ENCODE results near the gene ZHX3.
"Not testable (repeated sequence)": the region's sequence is repeated elsewhere in the genome, so short reads cannot be mapped to it uniquely, and the experiment has no call there.

The ZHX3 gene

DNA sequence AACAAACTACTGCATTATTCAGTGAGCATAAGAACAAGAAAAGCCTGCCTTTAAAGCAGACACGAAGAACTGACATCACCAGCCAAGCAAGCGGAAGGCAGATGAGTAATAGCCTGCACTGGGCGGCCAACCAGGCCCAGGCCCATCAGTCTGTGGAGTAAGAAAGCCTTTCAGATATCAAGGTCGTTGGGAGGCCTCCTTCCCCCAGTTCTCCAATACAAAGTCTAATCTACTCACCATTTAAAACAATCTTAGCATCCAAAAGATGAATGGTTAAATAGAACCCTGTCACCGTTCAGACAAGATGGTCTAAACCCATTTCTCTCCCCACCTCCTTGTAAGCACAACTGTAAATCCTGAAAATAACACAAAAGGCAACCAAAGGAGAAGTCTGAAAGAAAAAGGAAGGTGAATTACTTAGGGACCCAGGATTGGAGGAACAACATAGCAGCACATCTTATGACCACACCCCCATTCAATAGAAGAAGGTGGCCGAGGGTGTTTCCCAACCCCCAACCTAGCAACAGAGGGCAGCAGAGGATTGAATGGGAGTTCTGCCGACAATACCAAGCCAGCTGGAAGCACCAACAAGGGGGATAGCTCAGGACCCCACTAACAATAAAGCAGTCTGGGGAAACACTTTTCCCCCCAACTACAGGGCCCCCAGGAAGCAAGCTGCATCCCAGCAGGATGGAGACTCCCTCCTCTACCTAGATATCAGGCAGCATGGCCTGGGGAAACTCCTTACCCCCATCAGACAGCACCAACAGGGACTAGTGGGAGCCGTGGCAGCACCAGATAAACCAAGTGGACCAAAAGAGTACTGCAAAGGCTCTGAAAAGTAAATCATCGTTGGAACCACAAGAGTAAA, 67.9 kb downstream of the ZHX3 start:
- DNase-seq: no peak

DNA sequence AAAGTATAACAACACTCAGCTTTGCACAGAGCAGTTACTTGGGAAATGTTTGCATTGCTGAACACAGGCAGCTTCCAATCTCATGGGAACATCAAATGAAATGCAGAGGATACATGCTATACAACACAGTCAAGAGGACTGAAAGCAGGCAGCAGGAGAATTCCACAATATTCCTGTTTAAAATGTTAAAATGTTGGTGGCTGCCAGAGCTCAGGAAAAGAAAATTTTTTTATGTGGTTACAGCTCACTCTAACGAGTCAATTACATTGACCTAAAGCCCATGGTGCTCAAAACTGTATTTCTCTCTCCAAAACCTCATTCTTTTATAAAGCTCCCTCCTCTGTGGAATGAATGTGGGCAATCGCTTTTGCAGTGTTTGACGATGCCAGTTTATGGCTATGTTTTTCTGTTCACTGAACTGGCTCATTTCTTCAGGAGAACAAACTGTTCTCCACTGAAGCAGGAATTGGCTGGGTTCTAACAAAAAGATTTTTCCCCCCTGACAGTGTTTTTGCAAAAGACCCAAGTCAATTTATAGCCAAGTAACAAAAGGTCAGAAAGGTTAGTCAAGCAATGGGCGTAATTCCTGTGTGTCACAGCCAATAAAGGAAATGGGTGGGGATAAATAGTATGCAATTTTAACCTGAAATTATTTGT, 69.0 kb downstream of the ZHX3 start:
- no peak for DNase-seq

GRCh38 chr20:41247523-41248367, 69.8 kb downstream of the ZHX3 start:
- no peak for DNase-seq

DNA sequence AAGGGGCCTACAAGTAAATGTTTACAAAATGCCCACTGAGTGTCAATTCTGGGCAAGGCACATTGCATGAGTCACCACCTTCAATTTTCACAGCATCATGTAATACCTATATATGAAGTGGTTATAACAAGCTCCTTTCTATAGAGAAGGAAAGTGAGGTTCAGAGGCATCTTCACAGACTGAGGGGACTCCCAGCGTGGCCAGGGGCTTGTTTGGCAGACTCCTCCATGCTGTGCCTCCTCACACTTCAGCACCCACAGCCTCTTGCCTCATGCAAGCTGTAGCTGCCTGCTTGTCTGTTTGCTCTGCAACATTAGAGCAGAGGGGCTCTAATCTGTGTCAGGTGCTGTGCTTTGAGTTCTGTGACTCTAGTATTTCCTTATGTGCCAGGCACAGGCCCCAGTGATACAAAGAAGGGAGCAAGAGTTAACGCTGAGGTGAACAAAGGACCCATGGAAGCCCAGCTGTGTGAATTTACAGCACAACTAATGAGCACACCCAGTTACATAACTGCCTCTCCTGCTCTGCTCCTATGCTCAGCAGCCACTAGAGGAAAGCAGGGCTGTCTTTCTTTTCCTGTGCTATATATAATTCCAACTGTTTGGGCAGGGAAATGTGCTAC, 72.3 kb downstream of the ZHX3 start:
- no peak for DNase-seq

DNA sequence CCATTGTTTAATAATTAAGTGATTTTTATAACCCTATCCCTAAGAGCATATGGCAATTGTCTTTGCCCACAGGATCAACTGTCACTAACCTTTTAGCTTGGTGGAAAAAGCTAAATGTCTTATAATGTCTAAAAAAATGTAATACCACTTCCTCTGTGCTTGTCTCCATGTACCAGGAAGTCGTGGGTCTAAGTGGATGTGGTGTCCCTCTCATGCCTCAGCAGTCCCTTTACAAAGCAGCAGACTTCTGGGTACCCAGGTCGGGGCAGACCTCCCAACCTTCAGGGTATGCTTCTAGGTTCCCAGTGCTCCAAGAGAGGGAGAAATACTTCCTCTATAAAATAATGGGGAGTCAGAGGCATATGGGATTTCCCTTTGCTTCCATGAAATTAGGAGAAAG, 74.7 kb downstream of the ZHX3 start:
- DNase-seq: no peak

DNA sequence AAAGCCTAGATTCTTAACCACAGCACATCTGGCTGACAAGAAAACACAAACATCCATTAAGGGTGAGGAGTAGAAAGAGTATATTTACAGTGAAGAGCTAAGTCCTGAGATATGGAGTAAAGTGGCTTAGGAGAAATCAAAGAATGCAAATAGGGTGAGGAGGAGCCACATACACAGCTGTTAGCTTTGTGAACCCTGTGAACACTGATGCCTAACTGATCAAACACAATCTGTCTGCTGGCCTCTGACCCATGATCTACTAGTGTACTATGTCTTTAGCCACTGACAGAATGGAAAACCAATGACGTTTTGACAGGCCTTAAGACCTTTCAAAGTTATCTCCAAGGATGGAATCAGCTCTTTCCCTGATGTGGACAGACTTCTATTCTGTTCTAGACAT, 75.2 kb downstream of the ZHX3 start:
- DNase-seq: no peak

DNA sequence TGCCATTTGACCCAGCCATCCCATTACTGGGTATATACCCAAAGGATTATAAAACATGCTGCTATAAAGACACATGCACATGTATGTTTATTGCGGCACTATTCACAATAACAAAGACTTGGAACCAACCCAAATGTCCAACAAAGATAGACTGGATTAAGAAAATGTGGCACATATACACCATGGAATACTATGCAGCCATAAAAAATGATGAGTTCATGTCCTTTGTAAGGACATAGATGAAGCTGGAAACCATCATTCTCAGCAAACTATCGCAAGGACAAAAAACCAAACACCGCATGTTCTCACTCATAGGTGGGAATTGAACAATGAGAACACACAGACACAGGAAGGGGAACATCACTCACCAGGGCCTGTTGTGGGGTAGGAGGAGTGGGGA, 80.3 kb downstream of the ZHX3 start:
- DNase-seq: not testable (repeated sequence)

GRCh38 chr20:41236818-41237217, 80.7 kb downstream of the ZHX3 start:
- DNase-seq: not testable (repeated sequence)

DNA sequence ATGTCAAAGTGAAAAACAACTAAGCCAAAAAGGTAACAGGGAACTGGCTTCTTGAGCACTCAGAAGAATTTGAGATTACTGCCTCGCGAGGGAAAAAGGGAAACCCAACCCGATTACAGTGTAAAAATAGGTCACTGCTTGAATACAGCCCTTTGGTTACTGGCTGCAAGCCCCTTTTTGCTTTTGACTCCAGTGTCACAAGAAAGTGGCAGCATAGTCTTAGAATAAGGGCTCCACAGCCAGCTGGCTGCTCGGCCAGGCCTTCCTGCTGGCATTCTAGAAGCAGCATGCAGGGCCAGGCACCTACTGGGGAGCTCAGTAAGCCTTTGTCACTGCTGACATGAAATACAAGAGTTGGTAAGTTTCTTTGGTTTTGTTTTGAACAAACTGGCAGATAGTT, 83.0 kb downstream of the ZHX3 start:
- no peak for DNase-seq

DNA sequence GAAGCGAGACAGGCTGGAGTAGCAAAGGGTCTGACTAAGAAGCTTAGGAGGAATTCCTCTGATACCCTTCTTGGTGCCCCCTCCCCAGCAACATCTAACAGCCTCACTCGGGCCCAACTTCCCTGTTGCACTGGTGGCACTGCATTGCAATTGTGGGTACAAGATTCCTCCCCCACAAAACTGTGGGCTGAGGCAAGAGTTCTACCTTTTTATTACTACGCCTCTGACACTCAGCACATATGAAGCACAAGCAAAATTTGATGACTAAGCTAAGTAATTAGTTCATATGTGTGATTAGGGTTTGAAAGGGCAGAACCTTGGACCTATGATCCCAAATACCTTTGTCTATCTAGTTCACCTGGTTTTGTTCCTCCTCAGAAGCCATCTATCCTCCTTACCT, 83.5 kb downstream of the ZHX3 start:
- DNase-seq: no peak

- DNase-seq: no peak
Observed at GRCh38 chr20:41232973-41233926, 84.3 kb downstream of the ZHX3 start.

DNA sequence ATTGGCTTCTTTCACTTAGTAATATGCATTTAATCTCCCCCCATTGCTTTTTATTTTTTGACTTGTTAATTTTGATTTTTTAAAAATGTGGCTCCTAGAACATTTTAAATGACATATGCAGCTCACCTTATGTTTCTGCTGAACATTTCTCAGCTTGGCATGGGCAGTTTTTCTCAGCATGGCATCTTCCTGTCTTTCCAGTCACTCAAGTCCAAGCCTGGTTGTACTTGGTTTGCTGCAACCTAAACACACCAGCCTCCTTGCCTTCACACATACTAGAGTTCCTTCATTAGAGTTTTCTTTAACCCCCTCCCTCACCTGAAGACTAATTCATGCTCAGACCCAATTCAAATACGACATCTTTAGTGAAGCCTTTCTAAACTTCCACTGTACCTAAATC, 86.4 kb downstream of the ZHX3 start:
- no peak for DNase-seq

DNA sequence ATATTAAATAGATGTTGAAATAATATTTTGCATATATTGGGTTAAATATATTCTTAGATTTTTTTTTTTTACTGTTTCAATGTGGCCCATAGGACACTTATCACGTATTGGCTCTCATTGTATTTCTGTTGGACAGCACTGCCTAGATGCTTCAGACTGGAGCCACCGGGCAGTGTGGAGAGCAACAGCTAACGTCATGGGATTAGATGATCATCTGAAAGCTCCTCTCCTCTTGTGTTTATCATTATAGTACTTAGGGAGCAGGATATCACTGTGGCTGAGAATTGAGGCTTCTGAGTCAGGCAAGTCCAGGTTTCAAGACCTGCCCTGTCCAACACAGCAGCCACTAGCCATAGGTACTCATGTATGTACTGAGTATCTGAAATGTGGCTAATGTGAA, 87.4 kb downstream of the ZHX3 start:
- DNase-seq: no peak

- no peak for DNase-seq
Observed at GRCh38 chr20:41229259-41229658, 88.3 kb downstream of the ZHX3 start.

- no peak for DNase-seq
Observed at GRCh38 chr20:41228858-41229257, 88.7 kb downstream of the ZHX3 start.

GRCh38 chr20:41226426-41226825, 91.1 kb downstream of the ZHX3 start:
- no peak for DNase-seq

DNA sequence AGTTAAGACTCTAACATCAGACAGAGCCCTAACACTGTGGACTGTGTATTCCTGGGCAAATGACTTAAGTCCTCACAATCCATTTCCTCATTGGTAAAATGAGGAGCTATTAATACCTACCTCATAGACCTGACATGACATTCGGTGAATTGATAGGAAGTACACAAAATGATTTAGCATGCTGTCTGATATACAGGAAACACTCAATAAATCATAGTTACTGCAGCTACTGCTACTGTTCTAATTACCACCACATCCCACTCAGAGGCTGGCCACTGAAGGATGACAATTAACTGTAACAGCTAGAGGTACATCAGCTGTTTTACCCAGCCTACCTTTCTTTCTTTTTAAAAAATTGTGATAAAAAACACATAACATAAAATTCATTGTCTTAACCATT, 92.4 kb downstream of the ZHX3 start:
- no peak for DNase-seq

- no peak for DNase-seq
Observed at GRCh38 chr20:41224281-41224680, 93.2 kb downstream of the ZHX3 start.

GRCh38 chr20:41223112-41223511, 94.4 kb downstream of the ZHX3 start:
- no peak for DNase-seq

DNA sequence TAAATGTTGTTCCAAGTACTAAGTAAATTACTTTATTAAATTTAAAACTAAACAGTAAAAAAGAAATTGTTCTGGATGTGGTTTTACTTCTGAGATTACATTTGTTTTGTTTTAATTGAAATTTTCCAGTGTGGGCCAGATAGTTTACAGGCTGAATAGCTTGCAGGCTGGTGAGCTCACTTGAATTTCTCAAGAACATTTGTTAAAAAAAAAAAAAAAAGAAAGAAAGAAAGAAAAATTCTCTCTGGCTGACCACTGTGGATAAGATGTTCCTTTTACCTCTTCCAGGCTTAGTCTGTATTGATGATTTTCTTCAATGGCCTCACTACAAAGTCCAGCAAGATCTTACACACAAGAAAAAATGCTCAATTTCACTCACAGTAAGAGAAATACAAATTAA, 94.8 kb downstream of the ZHX3 start:
- no peak for DNase-seq

DNA sequence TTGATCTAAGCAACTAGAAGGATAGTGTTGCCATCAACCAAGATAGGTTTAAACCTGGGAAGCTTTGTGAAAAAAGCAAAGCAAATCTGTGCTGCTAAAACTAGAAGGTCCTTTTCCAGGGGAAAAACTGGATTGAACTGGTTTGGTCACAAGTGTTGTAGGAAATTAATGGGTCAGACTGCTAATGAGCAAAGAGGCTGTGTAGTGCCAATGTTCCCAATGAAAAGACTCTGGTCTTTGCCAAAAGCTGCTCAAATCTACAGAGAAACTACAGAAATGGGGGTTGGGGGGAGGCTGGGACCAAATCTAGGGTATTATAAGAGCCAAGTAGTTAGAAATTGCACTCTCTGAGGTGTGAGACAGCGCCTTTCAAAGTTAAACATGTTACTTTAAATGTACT, 95.2 kb downstream of the ZHX3 start:
- DNase-seq: no peak
